ENCODE data around the gene CPE. TPM values are rescaled to one million over a fixed set of nuclear protein-coding genes. Genes with fewer than 3 reads are reported as not detected.

Gene CPE
- total RNA-seq, 1 donor: 15.1 TPM

GRCh38 chr4:165398570-165398969 lies 19.8 kb downstream of the CPE start:
- H3K4me3 ChIP-seq (ENCODE audit: low read depth, low read length): no peak overlapping the region
- TF ChIP-seq CTCF (IDR thresholded peaks at IDR 0.05; ENCODE audit: insufficient read depth, low read depth, low read length): no peak
- peak; percentile 37 for DNase-seq (ENCODE audit: low read depth)

- no peak overlapping the region for H3K4me3 ChIP-seq (ENCODE audit: low read depth, low read length)
- DNase-seq (ENCODE audit: low read depth): no peak
- no peak for TF ChIP-seq CTCF (IDR thresholded peaks at IDR 0.05; ENCODE audit: insufficient read depth, low read depth, low read length)
Observed at GRCh38 chr4:165402375-165402774, 23.6 kb downstream of the CPE start.

DNA sequence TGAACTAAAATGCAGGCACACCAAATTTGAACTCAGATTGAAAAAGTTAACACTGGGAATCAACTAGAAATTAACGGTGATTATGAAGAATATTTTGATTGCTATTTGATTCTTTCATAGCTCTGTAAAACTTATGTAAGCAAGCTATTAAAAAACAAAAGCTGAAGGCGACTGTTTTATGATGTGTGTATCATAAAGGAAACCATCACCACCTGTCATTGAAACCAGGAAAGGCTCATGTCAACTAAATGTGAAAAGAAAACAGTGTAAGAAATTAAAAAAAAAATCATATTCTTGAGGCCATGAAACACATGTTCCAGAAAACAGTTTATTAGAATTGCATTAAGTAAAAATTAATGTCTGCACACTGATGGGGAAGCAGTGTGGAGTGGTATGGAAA lies 24.2 kb downstream of the CPE start:
- DNase-seq (ENCODE audit: low read depth): no peak
- H3K4me3 ChIP-seq (ENCODE audit: low read depth, low read length): no peak overlapping the region
- TF ChIP-seq CTCF (IDR thresholded peaks at IDR 0.05; ENCODE audit: insufficient read depth, low read depth, low read length): no peak

DNA sequence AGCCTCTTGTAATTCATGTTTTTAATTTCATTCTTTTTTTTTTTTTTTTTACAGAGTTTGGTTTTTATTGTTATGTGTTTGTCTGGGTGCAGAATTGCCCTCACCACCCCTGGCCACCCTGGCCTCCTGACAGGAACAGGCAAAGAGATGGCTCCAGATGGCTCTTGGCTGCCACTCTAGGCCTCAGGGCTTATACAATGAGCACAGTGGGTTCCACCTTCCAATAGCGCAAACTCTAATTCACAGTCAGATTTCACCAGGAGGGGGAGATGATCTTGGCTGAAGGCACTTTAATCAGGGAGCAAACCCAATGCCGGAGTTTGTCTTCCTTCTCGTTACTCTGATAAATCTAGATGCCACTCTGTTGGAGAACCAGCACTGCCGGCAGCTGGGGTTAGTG lies 24.8 kb downstream of the CPE start:
- no peak for TF ChIP-seq CTCF (IDR thresholded peaks at IDR 0.05; ENCODE audit: insufficient read depth, low read depth, low read length)
- DNase-seq (ENCODE audit: low read depth): no peak
- no peak overlapping the region for H3K4me3 ChIP-seq (ENCODE audit: low read depth, low read length)

- no peak overlapping the region for H3K4me3 ChIP-seq (ENCODE audit: low read depth, low read length)
- TF ChIP-seq CTCF (IDR thresholded peaks at IDR 0.05; ENCODE audit: insufficient read depth, low read depth, low read length): no peak
- DNase-seq (ENCODE audit: low read depth): no peak
Observed at GRCh38 chr4:165404080-165404479, 25.3 kb downstream of the CPE start.

- no peak for DNase-seq (ENCODE audit: low read depth)
- no peak overlapping the region for H3K4me3 ChIP-seq (ENCODE audit: low read depth, low read length)
- no peak for TF ChIP-seq CTCF (IDR thresholded peaks at IDR 0.05; ENCODE audit: insufficient read depth, low read depth, low read length)
Observed at GRCh38 chr4:165404696-165405095, 25.9 kb downstream of the CPE start.

DNA sequence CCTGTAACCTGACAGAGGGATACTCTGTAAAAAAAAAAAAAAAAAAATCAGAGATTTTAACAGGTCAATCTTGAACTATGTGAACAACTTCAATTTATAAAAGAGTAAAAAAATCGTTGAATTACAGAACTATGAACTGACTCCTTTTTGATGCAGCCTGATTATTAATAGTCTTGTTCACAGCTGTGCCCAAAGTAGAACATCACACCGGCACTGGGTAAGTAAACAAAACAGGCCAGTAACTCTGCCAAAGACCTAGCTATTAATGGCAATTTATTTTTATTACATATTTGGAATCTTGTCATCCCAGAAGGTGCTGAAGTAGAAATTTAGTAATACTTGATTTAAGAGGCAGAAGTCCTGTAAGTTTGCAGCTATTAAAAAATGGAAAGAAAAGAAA lies 31.4 kb downstream of the CPE start:
- TF ChIP-seq CTCF (IDR thresholded peaks at IDR 0.05; ENCODE audit: insufficient read depth, low read depth, low read length): no peak
- H3K4me3 ChIP-seq (ENCODE audit: low read depth, low read length): no peak overlapping the region
- DNase-seq (ENCODE audit: low read depth): no peak

Data from fibroblast of villous mesenchyme (primary cell).